Measurements from ENCODE around the gene GAS7. TPM values are rescaled to one million over a fixed set of nuclear protein-coding genes. Genes with fewer than 3 reads are reported as not detected.

GAS7 gene
- polyA plus RNA-seq, 2 donors = 6.4 to 7.7 TPM

- H3K27me3 ChIP-seq (ENCODE audit: control insufficient read depth in 1 of 2, insufficient read depth in 2 of 2, low read length in 2 of 2) = no peaks in the 10 kb centered on the region
- H3K27ac ChIP-seq (ENCODE audit: low read depth in 2 of 2, low read length in 1 of 2) = no peak overlapping the region
- no peaks in the 10 kb centered on the region for H3K4me1 ChIP-seq (ENCODE audit: control insufficient read depth in 2 of 2, insufficient read depth in 2 of 2, low read length in 1 of 2)
- 11 to 22% methylated on average over 4 of the region's 4 CpGs for WGBS, 2 donors
- no peak overlapping the region for H3K4me3 ChIP-seq (ENCODE audit: low read depth in 1 of 2, low read length in 2 of 2)
- no peaks in the 10 kb centered on the region for H3K36me3 ChIP-seq (ENCODE audit: control insufficient read depth in 2 of 2, insufficient read depth in 2 of 2, low read length in 1 of 2)
- H3K9me3 ChIP-seq (ENCODE audit: control insufficient read depth in 2 of 2, insufficient read depth in 1 of 2, low read depth in 1 of 2, low read length in 1 of 2) = no peaks in the 10 kb centered on the region
These were observed 292.5 kb downstream of the GAS7 start for GRCh38 chr17:9905902-9906301.

DNA sequence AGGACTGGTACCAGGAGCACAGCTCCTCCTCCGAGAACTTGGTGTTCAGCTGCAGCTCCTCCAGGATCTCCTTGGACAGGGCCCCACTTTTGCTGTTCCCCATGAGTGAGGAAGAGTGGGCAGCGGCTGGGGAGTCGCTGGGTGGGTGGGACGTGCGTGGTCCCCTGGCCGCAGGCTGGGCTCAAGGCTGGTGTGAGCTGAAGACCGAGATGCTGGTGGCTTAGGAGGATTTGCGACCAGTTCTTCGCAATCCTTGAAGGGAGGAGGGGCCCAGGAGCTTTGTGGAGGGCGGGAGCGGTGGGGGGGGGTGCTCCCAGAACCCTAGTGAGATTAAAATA is 293.4 kb downstream of the GAS7 start, which contains the start of gene RCVRN:
RCVRN (minus strand) TSS at position 194 of the 338 bp plus-strand sequence; CDS start at position 103, 91 bp downstream.
- Histone ChIP-seq H3K4me3 (ENCODE audit: low read depth in 1 of 2, low read length in 2 of 2) (no peak within 1 kb of the TSS), H3K27ac (ENCODE audit: low read depth in 2 of 2, low read length in 1 of 2) (no peak within 1 kb of the TSS), H3K27me3 (ENCODE audit: control insufficient read depth in 1 of 2, insufficient read depth in 2 of 2, low read length in 2 of 2) (no peaks in the 10 kb centered on the region), H3K36me3 (ENCODE audit: control insufficient read depth in 2 of 2, insufficient read depth in 2 of 2, low read length in 1 of 2) (no peaks in the 10 kb centered on the region), H3K9me3 (ENCODE audit: control insufficient read depth in 2 of 2, insufficient read depth in 1 of 2, low read depth in 1 of 2, low read length in 1 of 2) (no peaks in the 10 kb centered on the region), H3K4me1 (ENCODE audit: control insufficient read depth in 2 of 2, insufficient read depth in 2 of 2, low read length in 1 of 2) (no peaks in the 10 kb centered on the region)
- 87 to 93% methylated on average over 11 of the region's 11 CpGs for WGBS, 2 donors

DNA sequence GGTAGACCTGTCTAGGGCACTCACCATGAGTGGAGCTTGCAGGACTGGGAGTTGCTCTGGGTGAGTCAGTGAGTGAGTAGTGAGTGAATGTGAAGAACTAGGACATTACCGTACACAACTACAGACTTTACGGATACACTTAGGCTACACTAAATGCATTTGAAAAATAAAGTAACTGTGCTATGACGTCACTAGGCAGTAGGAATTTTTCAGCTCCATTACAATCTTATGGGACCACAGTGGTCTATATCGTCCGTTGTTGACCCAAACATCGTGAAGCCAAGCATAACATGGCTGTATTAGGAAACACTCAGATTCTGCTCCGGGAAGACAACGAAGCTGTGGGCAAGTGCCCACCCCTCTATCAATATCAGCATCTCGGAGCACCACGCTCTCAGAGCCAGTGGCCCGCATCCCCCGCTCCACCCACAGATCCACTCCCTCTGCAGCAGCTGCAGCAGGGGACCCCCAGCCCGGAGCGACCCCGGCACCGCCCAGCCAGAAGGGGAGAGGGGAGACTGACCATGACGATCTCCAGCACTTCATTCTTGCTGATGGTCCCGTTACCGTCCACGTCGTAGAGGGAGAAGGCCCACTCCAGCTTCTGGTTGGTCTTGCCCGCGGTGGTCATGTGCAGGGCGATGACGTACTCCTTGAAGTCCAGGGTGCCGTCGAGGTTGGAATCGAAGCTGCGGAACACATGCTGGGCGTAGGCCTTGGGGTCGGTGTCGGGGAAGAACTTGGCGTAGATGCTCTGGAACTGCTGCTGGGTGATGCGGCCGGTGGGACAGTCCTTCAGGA is 293.9 kb downstream of the GAS7 start:
- no peak overlapping the region for H3K27ac ChIP-seq (ENCODE audit: low read depth in 2 of 2, low read length in 1 of 2)
- no peaks in the 10 kb centered on the region for H3K36me3 ChIP-seq (ENCODE audit: control insufficient read depth in 2 of 2, insufficient read depth in 2 of 2, low read length in 1 of 2)
- 95 to 96% methylated on average over 34 to 35 of the region's 35 CpGs for WGBS, 2 donors
- H3K27me3 ChIP-seq (ENCODE audit: control insufficient read depth in 1 of 2, insufficient read depth in 2 of 2, low read length in 2 of 2) = no peaks in the 10 kb centered on the region
- H3K4me1 ChIP-seq (ENCODE audit: control insufficient read depth in 2 of 2, insufficient read depth in 2 of 2, low read length in 1 of 2) = no peaks in the 10 kb centered on the region
- H3K4me3 ChIP-seq (ENCODE audit: low read depth in 1 of 2, low read length in 2 of 2) = no peak overlapping the region
- no peaks in the 10 kb centered on the region for H3K9me3 ChIP-seq (ENCODE audit: control insufficient read depth in 2 of 2, insufficient read depth in 1 of 2, low read depth in 1 of 2, low read length in 1 of 2)

DNA sequence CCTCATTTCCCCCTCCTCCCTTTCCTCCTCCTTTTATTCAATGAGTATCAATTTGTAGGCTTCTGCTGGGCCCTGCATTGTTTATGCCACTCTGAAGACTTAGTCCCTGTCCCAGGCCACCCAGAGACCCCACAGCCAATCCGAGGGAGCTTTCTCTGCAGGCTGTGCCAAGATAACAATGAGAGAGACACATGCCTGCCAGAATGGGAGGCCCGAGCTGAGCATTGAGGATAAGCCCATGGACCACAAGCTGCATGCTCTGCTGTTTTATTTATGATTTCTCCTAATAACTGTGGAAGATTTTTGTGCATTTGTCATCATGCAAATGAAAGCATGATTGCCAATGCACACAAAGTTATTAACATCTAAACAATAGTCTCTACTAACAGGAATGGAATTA is 296.3 kb downstream of the GAS7 start:
- no peak overlapping the region for H3K4me3 ChIP-seq (ENCODE audit: low read depth in 1 of 2, low read length in 2 of 2)
- 9 to 10% methylated on average over 2 of the region's 2 CpGs for WGBS, 2 donors
- no peaks in the 10 kb centered on the region for H3K36me3 ChIP-seq (ENCODE audit: control insufficient read depth in 2 of 2, insufficient read depth in 2 of 2, low read length in 1 of 2)
- no peaks in the 10 kb centered on the region for H3K4me1 ChIP-seq (ENCODE audit: control insufficient read depth in 2 of 2, insufficient read depth in 2 of 2, low read length in 1 of 2)
- H3K9me3 ChIP-seq (ENCODE audit: control insufficient read depth in 2 of 2, insufficient read depth in 1 of 2, low read depth in 1 of 2, low read length in 1 of 2) = no peaks in the 10 kb centered on the region
- H3K27me3 ChIP-seq (ENCODE audit: control insufficient read depth in 1 of 2, insufficient read depth in 2 of 2, low read length in 2 of 2) = no peaks in the 10 kb centered on the region
- no peak overlapping the region for H3K27ac ChIP-seq (ENCODE audit: low read depth in 2 of 2, low read length in 1 of 2)

DNA sequence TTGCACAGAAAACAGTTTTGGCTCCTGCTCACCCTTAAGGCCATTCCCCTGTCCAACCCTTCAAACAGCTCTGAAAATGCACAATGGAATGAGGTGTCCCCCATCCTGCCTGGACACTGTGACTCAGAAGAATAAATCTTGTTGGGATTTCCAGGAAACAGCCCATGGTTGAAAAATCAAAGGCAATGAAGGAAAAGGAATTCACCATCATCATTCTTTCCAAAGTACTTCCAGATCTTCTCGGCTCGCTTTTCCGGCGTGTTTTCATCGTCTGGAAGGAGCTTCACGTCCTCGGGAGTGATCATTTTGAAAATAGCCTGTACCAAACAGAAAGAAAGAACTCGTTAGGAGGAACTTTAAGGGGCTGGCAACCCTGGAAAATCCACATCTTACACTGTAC is 297.6 kb downstream of the GAS7 start:
- H3K9me3 ChIP-seq (ENCODE audit: control insufficient read depth in 2 of 2, insufficient read depth in 1 of 2, low read depth in 1 of 2, low read length in 1 of 2) = no peaks in the 10 kb centered on the region
- 50 to 51% methylated on average over 8 of the region's 8 CpGs for WGBS, 2 donors
- H3K27me3 ChIP-seq (ENCODE audit: control insufficient read depth in 1 of 2, insufficient read depth in 2 of 2, low read length in 2 of 2) = no peaks in the 10 kb centered on the region
- no peaks in the 10 kb centered on the region for H3K4me1 ChIP-seq (ENCODE audit: control insufficient read depth in 2 of 2, insufficient read depth in 2 of 2, low read length in 1 of 2)
- H3K4me3 ChIP-seq (ENCODE audit: low read depth in 1 of 2, low read length in 2 of 2) = no peak overlapping the region
- no peak overlapping the region for H3K27ac ChIP-seq (ENCODE audit: low read depth in 2 of 2, low read length in 1 of 2)
- no peaks in the 10 kb centered on the region for H3K36me3 ChIP-seq (ENCODE audit: control insufficient read depth in 2 of 2, insufficient read depth in 2 of 2, low read length in 1 of 2)

GRCh38 chr17:9900044-9900594 is 298.3 kb downstream of the GAS7 start:
- H3K27ac ChIP-seq (ENCODE audit: low read depth in 2 of 2, low read length in 1 of 2) = no peak overlapping the region
- no peaks in the 10 kb centered on the region for H3K27me3 ChIP-seq (ENCODE audit: control insufficient read depth in 1 of 2, insufficient read depth in 2 of 2, low read length in 2 of 2)
- no peaks in the 10 kb centered on the region for H3K9me3 ChIP-seq (ENCODE audit: control insufficient read depth in 2 of 2, insufficient read depth in 1 of 2, low read depth in 1 of 2, low read length in 1 of 2)
- no peak overlapping the region for H3K4me3 ChIP-seq (ENCODE audit: low read depth in 1 of 2, low read length in 2 of 2)
- WGBS, 2 donors = 37 to 41% methylated on average over 8 of the region's 8 CpGs
- no peaks in the 10 kb centered on the region for H3K4me1 ChIP-seq (ENCODE audit: control insufficient read depth in 2 of 2, insufficient read depth in 2 of 2, low read length in 1 of 2)
- no peaks in the 10 kb centered on the region for H3K36me3 ChIP-seq (ENCODE audit: control insufficient read depth in 2 of 2, insufficient read depth in 2 of 2, low read length in 1 of 2)

- no peaks in the 10 kb centered on the region for H3K36me3 ChIP-seq (ENCODE audit: control insufficient read depth in 2 of 2, insufficient read depth in 2 of 2, low read length in 1 of 2)
- no peak overlapping the region for H3K4me3 ChIP-seq (ENCODE audit: low read depth in 1 of 2, low read length in 2 of 2)
- no peaks in the 10 kb centered on the region for H3K9me3 ChIP-seq (ENCODE audit: control insufficient read depth in 2 of 2, insufficient read depth in 1 of 2, low read depth in 1 of 2, low read length in 1 of 2)
- H3K4me1 ChIP-seq (ENCODE audit: control insufficient read depth in 2 of 2, insufficient read depth in 2 of 2, low read length in 1 of 2) = no peaks in the 10 kb centered on the region
- H3K27ac ChIP-seq (ENCODE audit: low read depth in 2 of 2, low read length in 1 of 2) = no peak overlapping the region
- no peaks in the 10 kb centered on the region for H3K27me3 ChIP-seq (ENCODE audit: control insufficient read depth in 1 of 2, insufficient read depth in 2 of 2, low read length in 2 of 2)
- 76 to 78% methylated on average over 21 of the region's 21 CpGs for WGBS, 2 donors
These were observed 298.9 kb downstream of the GAS7 start for GRCh38 chr17:9899280-9900043.

GRCh38 chr17:9898812-9899211 is 299.6 kb downstream of the GAS7 start:
- H3K36me3 ChIP-seq (ENCODE audit: control insufficient read depth in 2 of 2, insufficient read depth in 2 of 2, low read length in 1 of 2) = no peaks in the 10 kb centered on the region
- H3K27me3 ChIP-seq (ENCODE audit: control insufficient read depth in 1 of 2, insufficient read depth in 2 of 2, low read length in 2 of 2) = no peaks in the 10 kb centered on the region
- H3K4me1 ChIP-seq (ENCODE audit: control insufficient read depth in 2 of 2, insufficient read depth in 2 of 2, low read length in 1 of 2) = no peaks in the 10 kb centered on the region
- 87 to 94% methylated on average over 8 of the region's 8 CpGs for WGBS, 2 donors
- no peak overlapping the region for H3K27ac ChIP-seq (ENCODE audit: low read depth in 2 of 2, low read length in 1 of 2)
- H3K4me3 ChIP-seq (ENCODE audit: low read depth in 1 of 2, low read length in 2 of 2) = no peak overlapping the region
- no peaks in the 10 kb centered on the region for H3K9me3 ChIP-seq (ENCODE audit: control insufficient read depth in 2 of 2, insufficient read depth in 1 of 2, low read depth in 1 of 2, low read length in 1 of 2)

DNA sequence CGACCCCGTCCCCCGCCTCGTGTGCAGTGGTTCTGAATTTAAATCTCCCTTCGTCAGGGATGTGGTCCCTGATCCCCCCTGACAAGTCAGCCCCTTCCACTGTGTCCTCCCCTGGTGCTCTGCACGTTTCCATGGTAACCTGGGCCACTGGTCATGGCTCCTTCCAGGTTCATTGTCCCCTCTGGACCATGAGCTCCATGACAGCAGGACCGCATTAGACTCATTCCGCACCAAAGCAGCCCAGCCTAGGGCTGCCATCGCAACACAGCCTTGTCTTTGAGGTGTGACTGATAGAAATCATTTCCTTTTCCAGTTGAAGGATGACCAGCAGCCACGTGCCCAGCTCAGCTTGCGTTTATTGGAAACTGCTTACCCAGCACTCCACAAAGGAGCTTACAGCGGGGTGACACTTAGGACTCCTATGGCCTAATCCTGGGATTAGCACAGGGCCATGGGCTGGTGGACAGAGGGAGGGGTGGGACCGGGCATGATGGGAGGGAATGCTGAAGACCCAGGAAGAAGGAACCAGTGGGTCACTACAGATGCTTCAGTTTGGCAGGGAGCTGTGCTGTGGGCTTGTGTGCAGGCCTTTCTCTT is 300.9 kb downstream of the GAS7 start:
- Histone ChIP-seq H3K27me3 (ENCODE audit: control insufficient read depth in 1 of 2, insufficient read depth in 2 of 2, low read length in 2 of 2) (no peaks in the 10 kb centered on the region), H3K9me3 (ENCODE audit: control insufficient read depth in 2 of 2, insufficient read depth in 1 of 2, low read depth in 1 of 2, low read length in 1 of 2) (no peaks in the 10 kb centered on the region), H3K36me3 (ENCODE audit: control insufficient read depth in 2 of 2, insufficient read depth in 2 of 2, low read length in 1 of 2) (no peaks in the 10 kb centered on the region), H3K4me1 (ENCODE audit: control insufficient read depth in 2 of 2, insufficient read depth in 2 of 2, low read length in 1 of 2) (no peaks in the 10 kb centered on the region), H3K27ac (ENCODE audit: low read depth in 2 of 2, low read length in 1 of 2) (no peak overlapping the region), H3K4me3 (ENCODE audit: low read depth in 1 of 2, low read length in 2 of 2) (no peak overlapping the region)
- 71 to 83% methylated on average over 13 of the region's 13 CpGs for WGBS, 2 donors

All from esophagus (tissue), 2 donors.